Activated CD4-positive, alpha-beta T cell treated with anti-CD3 and anti-CD28 coated beads for 1 hour (primary cell): ENCODE measurements around the gene ZNF184.
"Not testable (repeated sequence)": the region's sequence is repeated elsewhere in the genome, so short reads cannot be mapped to it uniquely, and the experiment has no call there.

Experiments
- DNase-seq: peaks from one replicate; pipeline ENCODE4 v3.0.0-alpha.2; 2020

Gene ZNF184

GRCh38 chr6:27478706-27479318 lies 5.9 kb upstream of the ZNF184 start:
- peak; percentile 77 for DNase-seq

GRCh38 chr6:27478141-27478705 lies 5.3 kb upstream of the ZNF184 start:
- no peak for DNase-seq

GRCh38 chr6:27477318-27478013 lies 4.6 kb upstream of the ZNF184 start:
- DNase-seq, result no peak

GRCh38 chr6:27476090-27476489 lies 3.2 kb upstream of the ZNF184 start:
- DNase-seq, result no peak

GRCh38 chr6:27474672-27475071 lies 1.8 kb upstream of the ZNF184 start:
- DNase-seq, result no peak

- DNase-seq, result no peak
Observed at GRCh38 chr6:27474172-27474465, 1.2 kb upstream of the ZNF184 start.

GRCh38 chr6:27472182-27472616 lies 706 bp downstream of the ZNF184 start:
- peak; percentile 46 for DNase-seq

- DNase-seq, result no peak
Observed at GRCh38 chr6:27471365-27472115, 1.4 kb downstream of the ZNF184 start.

GRCh38 chr6:27470023-27470422 lies 2.9 kb downstream of the ZNF184 start:
- DNase-seq, result no peak

- DNase-seq, result no peak
Observed at GRCh38 chr6:27468334-27468733, 4.6 kb downstream of the ZNF184 start.

- DNase-seq, result no peak
Observed at GRCh38 chr6:27452496-27452897, 20.4 kb downstream of the ZNF184 start.

- DNase-seq, result no peak
Observed at GRCh38 chr6:27451660-27452390, 21.1 kb downstream of the ZNF184 start.

GRCh38 chr6:27448456-27448855 lies 24.4 kb downstream of the ZNF184 start:
- DNase-seq, result no peak

GRCh38 chr6:27442932-27443331 lies 30.0 kb downstream of the ZNF184 start:
- DNase-seq, result no peak

GRCh38 chr6:27441001-27441400 lies 31.9 kb downstream of the ZNF184 start:
- DNase-seq, result no peak

- no peak for DNase-seq
Observed at GRCh38 chr6:27439371-27439770, 33.5 kb downstream of the ZNF184 start.

GRCh38 chr6:27433714-27434113 lies 39.2 kb downstream of the ZNF184 start:
- DNase-seq, result no peak

GRCh38 chr6:27428966-27429365 lies 43.9 kb downstream of the ZNF184 start:
- no peak for DNase-seq

GRCh38 chr6:27428502-27428901 lies 44.4 kb downstream of the ZNF184 start:
- DNase-seq, result no peak

GRCh38 chr6:27426045-27426620 lies 46.8 kb downstream of the ZNF184 start:
- no peak for DNase-seq

- DNase-seq, result not testable (repeated sequence)
Observed at GRCh38 chr6:27424851-27425250, 48.1 kb downstream of the ZNF184 start.

- DNase-seq, result no peak
Observed at GRCh38 chr6:27422651-27423332, 50.1 kb downstream of the ZNF184 start.
